Measurements from ENCODE around the gene SNRPD3.
A peak's percentile ranks its signal among the peaks of the same experiment; 100 is the strongest.
"Not testable (repeated sequence)": the region's sequence is repeated elsewhere in the genome, so short reads cannot be mapped to it uniquely, and the experiment has no call there.

SNRPD3 gene

DNA sequence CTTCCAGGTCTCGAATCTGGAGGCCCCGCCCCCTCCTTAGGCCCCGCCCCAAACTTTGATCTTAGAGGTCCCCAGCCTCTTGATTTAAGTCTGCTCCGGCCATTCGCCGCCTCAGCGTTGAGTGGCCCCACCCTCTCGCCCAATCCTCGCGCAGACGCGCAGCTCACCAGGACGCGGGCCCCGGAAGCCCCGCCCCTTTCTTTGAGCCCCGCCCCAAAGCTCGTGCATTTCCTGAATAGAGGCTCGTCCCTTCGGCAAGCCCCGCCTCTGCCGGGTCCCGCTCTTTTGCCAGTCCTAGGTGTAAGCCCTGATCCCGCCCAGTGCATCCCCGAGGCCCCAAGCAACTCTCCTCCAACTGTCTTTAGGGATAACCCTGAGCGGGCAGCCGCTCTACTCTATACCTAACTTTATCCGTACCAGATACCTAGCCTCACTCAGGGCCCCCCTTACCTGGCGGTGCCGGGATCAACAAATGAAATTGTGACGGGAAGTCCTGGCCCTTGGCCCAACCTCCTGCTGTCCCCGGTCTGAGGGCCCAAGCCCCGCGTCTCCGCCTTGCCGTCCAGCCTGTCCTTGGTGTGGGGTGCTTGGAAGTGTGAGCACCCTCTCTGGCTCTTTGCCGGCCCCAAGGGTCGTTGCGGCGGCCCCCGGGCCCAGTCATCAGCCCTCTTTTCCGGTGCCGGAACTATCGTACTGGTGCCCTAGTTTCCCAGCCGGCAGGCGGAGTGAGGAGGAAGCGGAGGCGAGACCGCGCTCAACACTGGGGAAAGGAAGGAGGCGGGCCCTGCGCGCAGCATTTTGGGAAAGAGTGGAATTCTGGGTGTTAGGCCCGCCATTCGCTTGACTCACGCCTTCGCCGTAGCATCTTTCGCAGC, at the start of gene SNRPD3:
SNRPD3 (plus strand) TSS at position 835 of the 875 bp plus-strand sequence. CDS start 1,676 bp downstream, outside the sequence.
- peak; percentile 88 for DNase-seq

DNA sequence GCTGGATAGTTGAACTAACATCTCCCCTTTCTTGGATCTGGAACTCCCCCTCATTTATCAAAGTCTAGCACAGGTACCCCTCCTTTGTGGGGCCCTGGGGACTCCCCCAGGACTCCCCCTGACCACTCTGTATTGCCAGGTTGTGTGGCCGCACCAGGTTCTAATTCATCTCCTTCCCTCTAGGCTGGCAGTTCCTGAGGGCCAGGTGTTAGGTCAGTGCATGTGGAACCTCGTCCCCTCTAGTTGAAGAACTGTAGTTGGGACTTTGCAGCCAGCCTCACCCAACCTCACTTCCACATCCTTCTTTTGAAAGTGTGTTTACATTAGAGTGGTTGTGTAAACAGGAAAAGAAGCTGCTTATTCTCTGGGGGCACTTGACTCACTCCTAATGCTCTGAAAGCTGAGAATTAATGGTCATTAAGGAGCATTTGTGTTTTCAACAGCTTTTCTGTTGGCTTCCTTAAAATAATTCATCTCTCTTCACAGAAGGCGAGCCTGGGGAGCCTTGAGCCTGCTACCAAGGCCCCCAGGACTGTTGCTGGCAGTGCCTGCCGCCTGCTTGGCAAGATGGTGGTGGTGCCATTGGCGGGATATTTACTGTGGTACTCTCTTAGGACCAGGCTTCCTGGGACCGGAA, 48.9 kb upstream of the SNRPD3 start:
- DNase-seq = peak; percentile 77

DNA sequence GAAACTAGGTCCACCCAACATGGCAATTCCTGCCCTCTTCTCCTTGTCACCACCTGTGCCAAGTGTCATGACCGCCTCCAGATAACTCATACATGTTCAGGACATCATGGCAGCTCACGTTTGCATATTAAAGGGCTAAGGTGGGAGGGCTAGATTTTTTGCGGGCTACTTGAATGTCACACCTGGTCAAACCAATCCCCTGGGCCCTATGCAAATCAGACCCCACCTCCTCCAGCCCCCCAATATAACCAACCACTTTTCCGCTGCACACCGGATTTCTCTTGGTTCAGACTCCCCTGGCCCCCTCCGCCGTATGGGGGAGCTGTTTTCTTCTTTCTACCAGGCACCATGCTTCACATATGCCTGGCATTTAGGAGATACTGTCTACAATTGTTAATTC, 48.1 kb upstream of the SNRPD3 start:
- no peak for DNase-seq

- DNase-seq = no peak
These were observed 44.9 kb upstream of the SNRPD3 start for GRCh38 chr22:24510637-24511625.

- no peak for DNase-seq
These were observed 43.8 kb upstream of the SNRPD3 start for GRCh38 chr22:24512043-24512442.

DNA sequence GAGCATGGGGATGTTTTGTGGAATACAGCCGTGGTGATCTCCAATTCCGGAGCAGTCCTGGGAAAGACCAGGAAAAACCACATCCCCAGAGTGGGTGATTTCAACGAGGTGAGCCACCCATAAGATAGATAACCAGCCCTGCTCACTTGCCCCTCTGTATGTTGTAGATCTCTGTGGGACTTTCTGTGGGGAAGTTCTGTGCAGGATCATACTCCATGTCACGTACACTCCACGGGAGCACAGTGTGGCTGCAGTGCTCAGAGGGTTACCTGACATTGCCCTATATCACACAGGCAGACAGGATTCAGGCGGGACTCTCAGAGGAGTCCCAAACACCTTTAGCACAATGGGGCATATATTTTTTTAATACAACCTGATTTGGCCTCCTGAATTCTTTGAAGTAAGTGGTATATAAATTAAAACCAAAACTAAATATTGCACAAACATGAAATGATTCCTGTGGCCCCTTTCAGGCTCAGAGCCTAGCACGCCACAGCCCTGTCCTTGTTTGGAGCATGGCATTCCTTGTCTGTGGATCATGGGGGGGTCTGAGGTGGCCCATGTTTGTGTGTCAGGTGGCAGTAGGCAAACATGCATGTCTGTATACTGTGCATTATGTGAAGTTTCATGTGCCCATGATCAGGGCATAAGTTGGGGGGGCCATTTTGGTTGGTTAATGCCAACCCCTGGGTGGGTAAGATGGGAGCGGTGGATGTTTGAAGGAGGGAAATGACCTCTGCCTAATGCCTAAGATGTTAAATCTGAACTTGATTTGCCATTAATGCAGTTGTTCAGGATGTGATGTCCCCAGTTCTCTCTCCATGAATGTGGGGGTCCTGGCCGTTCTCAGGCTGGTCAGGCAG, 42.2 kb upstream of the SNRPD3 start:
- DNase-seq = no peak

- DNase-seq = no peak
These were observed 41.4 kb upstream of the SNRPD3 start for GRCh38 chr22:24514241-24515026.

- DNase-seq = no peak
These were observed 40.8 kb upstream of the SNRPD3 start for GRCh38 chr22:24515027-24515338.

DNA sequence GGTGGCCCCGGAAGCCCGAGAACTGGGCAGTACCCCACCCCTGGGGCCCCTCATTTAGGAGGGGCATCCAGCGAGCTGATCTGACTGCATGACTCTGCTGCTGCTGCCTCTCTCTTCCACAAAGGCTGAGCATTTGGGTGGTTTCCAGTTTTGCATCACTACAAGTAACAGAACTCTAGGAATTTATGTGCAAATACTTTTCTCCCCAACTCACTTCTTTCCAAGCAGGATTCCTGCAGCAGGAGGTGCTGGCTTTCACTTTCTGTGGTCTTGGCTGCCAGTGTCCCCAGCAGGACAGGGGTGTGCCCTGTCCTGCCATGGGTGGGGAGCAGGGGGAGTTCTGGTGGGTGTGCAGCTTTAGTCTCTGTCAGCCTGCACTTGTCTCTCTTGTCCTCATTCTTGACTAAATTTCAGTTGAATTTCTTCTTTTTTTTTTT, 39.5 kb upstream of the SNRPD3 start:
- DNase-seq = no peak

DNA sequence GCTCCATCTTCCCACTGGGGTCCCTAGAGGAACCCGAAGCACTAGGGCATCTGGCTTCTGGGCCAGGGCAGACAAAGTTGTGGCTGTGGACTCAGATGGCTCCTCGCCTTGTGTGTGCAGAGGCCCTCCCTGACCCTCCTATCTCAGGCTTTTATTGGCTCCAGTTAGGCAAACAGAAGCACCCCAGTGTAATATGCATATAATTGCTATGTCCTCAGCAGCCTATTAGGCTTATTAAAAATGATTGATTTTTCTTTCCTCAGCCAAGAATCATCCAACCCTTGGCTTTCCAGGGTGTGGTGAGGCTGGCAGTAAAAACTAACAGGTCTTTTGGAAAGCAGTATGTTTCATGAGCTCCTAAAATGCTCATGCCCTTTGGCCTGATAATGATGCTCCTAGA, 38.4 kb upstream of the SNRPD3 start:
- no peak for DNase-seq

DNA sequence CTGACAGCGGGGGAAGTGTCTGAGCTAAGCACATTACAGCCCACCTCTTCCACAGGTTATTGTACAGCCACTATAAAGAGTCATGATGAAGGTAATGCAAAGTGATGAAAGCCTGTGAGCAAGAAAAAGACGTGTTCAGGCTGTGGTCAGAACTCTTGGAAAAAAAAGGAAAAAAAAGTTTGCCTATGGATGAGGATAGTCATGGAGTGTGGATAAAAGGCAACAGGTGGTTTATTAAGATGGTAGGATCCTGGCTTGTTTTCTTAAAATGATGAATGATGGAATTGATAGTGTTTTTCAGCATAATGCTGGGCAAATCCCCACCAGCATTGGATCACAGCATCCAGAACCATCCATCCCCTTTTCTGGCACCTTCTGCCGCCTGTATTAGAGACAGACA, 37.6 kb upstream of the SNRPD3 start:
- DNase-seq = no peak

- DNase-seq = no peak
These were observed 36.9 kb upstream of the SNRPD3 start for GRCh38 chr22:24518771-24519485.

DNA sequence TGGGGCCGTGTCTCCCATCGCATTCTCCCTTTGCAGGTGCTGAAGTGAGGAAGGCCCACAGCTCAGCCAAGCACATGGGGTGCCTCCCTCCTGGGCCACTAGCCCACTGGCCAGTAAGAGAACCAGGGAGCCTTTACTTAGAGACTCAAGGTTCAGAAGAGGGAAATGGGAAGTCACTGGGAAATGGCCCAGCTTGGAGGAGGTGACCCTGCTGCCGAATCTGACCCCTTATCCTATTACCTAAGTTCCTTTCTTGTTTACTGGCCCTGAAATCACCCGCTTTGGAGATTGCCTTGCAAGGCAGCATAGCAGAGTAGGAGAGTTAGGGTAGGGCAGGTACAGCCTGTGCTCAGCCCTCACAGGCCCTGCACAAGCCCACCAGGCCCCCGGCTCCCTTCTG, 36.3 kb upstream of the SNRPD3 start:
- no peak for DNase-seq

GRCh38 chr22:24521791-24522245, 34.0 kb upstream of the SNRPD3 start:
- DNase-seq = peak; percentile 69

DNA sequence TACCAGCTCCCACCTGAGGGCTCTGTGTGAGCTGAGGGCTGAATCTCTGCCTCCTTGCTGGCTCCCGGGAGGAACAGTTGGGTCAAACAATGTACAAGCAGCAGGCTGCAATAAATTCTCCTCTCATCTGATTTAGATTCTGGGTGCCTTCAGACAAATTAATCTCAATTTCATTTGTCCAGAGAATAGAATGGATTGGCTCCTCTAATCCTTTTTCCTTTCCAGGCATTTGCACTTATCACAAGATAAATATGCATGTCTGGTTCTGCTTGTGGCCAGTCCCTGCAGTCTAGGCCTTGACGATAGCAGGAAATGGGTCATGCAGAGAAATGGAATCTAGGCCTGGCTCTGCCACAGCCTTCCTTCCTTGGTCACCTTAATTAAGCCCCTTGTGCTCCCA, 31.9 kb upstream of the SNRPD3 start:
- DNase-seq = no peak

- peak; percentile 32 for DNase-seq
These were observed 30.3 kb upstream of the SNRPD3 start for GRCh38 chr22:24525416-24526037.

GRCh38 chr22:24526191-24526590, 29.6 kb upstream of the SNRPD3 start:
- no peak for DNase-seq

DNA sequence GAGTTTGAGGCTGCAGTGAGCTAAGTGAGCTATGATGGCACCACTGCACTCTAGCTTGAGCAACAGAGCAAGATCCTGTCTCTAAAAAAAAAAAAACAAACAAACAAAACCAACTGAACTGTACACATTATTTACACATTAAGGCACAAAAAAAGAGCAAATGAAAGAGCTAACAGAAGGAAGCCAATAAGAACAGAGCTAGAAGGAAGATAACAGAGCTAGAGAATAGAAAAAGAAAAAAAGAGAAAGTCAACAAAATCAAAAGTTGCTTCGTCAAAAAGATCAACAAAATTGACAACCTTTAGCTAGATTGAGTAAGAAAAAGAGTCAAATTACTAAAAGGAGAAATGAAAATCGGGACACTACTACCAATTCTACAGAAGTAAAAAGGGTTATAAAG, 25.9 kb upstream of the SNRPD3 start:
- no peak for DNase-seq

GRCh38 chr22:24530968-24531367, 24.8 kb upstream of the SNRPD3 start:
- not testable (repeated sequence) for DNase-seq

DNA sequence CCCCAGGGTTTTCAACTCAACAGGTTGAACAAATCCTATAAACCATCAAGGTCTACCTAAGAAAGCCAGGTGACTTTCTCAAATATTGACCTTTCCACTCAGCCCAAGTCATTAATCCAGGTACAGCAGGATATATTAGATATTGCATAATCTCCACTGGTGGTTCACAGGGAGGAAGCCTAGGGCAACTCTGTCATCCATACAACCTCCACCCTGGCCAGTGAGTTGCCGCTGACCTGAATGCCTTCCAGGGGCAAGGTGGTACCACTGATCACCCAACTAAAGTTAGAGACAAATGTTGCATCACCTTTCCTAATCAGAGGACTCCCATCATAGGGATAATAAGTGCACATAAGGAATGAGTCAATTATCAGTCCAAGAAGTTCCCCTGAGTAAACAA, 23.7 kb upstream of the SNRPD3 start:
- DNase-seq = peak; percentile 16
